ENCODE data around the gene RSPH1. TPM values are rescaled to one million over a fixed set of nuclear protein-coding genes. Genes with fewer than 3 reads are reported as not detected.

The RSPH1 gene
- total and polyA plus RNA-seq, 12 donors: 0.13 to 5.8 (median 0.87) TPM; not detected in 2

DNA sequence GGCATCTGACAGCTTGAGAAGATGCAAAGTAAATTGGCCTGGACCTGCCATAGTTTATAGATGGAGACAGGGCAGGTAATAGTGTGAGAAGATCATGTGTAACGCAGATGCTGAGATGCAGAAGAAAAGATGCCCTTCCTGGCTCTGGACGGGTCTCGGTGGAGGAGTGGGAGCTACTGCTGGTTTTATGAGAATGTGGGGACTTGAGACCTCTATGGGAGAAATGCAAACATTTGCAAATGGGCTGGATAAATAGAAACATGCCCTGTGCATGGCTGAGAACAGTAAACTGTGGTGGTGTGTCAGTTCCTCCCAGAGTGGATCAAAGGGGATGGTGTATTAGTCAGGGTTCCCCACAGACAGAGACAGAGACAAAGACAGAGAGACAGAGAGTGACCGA, 70.4 kb downstream of the RSPH1 start:
- Histone ChIP-seq H3K36me3 (replicated peaks in 1 of 2) (no peaks in the 10 kb centered on the region), H3K9me3 (replicated peaks in 1 of 3) (no peaks in the 10 kb centered on the region), H3K27ac (no peak overlapping the region), H3K4me1 (replicated peaks in 1 of 2) (no peaks in the 10 kb centered on the region), H3K4me3 (no peak overlapping the region), H3K27me3 (peaks cover 11% of the 10 kb centered on the region)
- 70 to 94% (median 74%) methylated on average over 4 of the region's 4 CpGs for WGBS, 4 donors
- intact Hi-C loops (cut with DNase I): no loop called here
- TF ChIP-seq POLR2A (IDR thresholded peaks at IDR 0.05) (no peak), CTCF (IDR thresholded peaks at IDR 0.05) (no peak)
- no peak for DNase-seq

- H3K36me3 ChIP-seq (replicated peaks in 1 of 2): no peaks in the 10 kb centered on the region
- no peak for DNase-seq
- no peak overlapping the region for H3K4me3 ChIP-seq
- H3K9me3 ChIP-seq (replicated peaks in 1 of 3): no peaks in the 10 kb centered on the region
- H3K27ac ChIP-seq: no peak overlapping the region
- peaks cover 12% of the 10 kb centered on the region for H3K27me3 ChIP-seq
- TF ChIP-seq CTCF (IDR thresholded peaks at IDR 0.05) (no peak), POLR2A (IDR thresholded peaks at IDR 0.05) (no peak)
- H3K4me1 ChIP-seq (replicated peaks in 1 of 2): no peaks in the 10 kb centered on the region
- intact Hi-C loops (cut with DNase I): no loop called here
- 60 to 74% (median 65%) methylated on average over 12 of the region's 12 CpGs for WGBS, 4 donors
These were observed 71.0 kb downstream of the RSPH1 start for GRCh38 chr21:42424914-42425541.

- TF ChIP-seq POLR2A (IDR thresholded peaks at IDR 0.05) (no peak), CTCF (IDR thresholded peaks at IDR 0.05) (no peak)
- H3K9me3 ChIP-seq (replicated peaks in 1 of 3): no peaks in the 10 kb centered on the region
These were observed 72.3 kb downstream of the RSPH1 start for GRCh38 chr21:42423685-42424084.

DNA sequence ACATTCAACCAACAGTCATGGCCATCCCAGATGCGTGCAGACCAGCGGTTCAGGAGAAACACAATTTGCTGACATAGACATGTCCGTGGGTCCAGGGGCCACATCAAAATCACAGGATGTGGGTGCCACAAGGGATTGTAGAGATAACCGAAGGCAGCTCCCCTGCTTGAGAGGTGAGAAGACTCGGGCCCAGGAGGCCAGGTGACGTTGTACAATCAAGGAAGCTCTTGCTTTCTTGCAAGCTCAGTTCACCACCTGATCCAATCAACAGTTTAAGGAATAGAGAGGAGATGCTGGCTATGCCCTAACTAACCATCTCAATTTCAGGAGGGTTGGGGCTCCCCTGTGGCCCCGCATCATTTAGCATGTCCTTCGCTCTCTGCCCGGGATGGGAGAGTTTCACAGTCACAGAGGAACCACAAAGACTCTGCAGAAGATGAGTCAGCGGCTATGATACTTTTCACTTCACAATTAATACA, 72.8 kb downstream of the RSPH1 start:
- intact Hi-C loops (cut with DNase I): no loop called here
- no peak overlapping the region for H3K27ac ChIP-seq
- H3K36me3 ChIP-seq (replicated peaks in 1 of 2): no peaks in the 10 kb centered on the region
- WGBS, 4 donors: 68 to 83% (median 73%) methylated on average over 10 of the region's 10 CpGs
- TF ChIP-seq POLR2A (IDR thresholded peaks at IDR 0.05) (no peak), CTCF (IDR thresholded peaks at IDR 0.05) (no peak)
- peaks cover 12% of the 10 kb centered on the region for H3K27me3 ChIP-seq
- H3K9me3 ChIP-seq (replicated peaks in 1 of 3): no peaks in the 10 kb centered on the region
- H3K4me3 ChIP-seq: no peak overlapping the region
- no peaks in the 10 kb centered on the region for H3K4me1 ChIP-seq (replicated peaks in 1 of 2)
- DNase-seq: no peak

More at GRCh38 chr21:42423685-42424084, 72.3 kb downstream of the RSPH1 start:
- H3K27ac ChIP-seq: no peak overlapping the region
- WGBS, 4 donors: 50 to 71% (median 63%) methylated on average over 2 of the region's 2 CpGs
- intact Hi-C loops (cut with DNase I): no loop called here
- no peaks in the 10 kb centered on the region for H3K36me3 ChIP-seq (replicated peaks in 1 of 2)
- DNase-seq: no peak
- H3K27me3 ChIP-seq: peaks cover 12% of the 10 kb centered on the region
- no peaks in the 10 kb centered on the region for H3K4me1 ChIP-seq (replicated peaks in 1 of 2)
- H3K4me3 ChIP-seq: no peak overlapping the region

Other genes starting within 250 kb of the RSPH1 start
- 10 to 100 TPM in 4 of 9 donors, 1 to 10 TPM in 5; 1.3 to 29.3 (median 10.0) TPM for gene TFF3, start 180.8 kb downstream of the RSPH1 start, total RNA-seq
- 10 to 100 TPM in 2 of 3 donors, 1 to 10 TPM in 1; 1.2 to 42.3 (median 20.4) TPM for gene TFF3, start 180.8 kb downstream of the RSPH1 start, polyA plus RNA-seq
- under 1 TPM in 1 of 9 donors, not detected in 8; 0.39 TPM for gene TFF2, start 145.2 kb downstream of the RSPH1 start, total RNA-seq
- under 1 TPM in 1 of 3 donors, not detected in 2; 0.17 TPM for gene TFF2, start 145.2 kb downstream of the RSPH1 start, polyA plus RNA-seq
- gene TFF1, start 129.7 kb downstream of the RSPH1 start, total RNA-seq: under 1 TPM in 2 of 9 donors, not detected in 7; 0.39 to 0.72 TPM
- 1 to 10 TPM in 1 of 3 donors, not detected in 2; 1.5 TPM for gene TFF1, start 129.7 kb downstream of the RSPH1 start, polyA plus RNA-seq
- 1 to 10 TPM in 3 of 9 donors, under 1 TPM in 4, not detected in 2; 0.14 to 2.9 (median 0.78) TPM for gene TMPRSS3, start 100.2 kb downstream of the RSPH1 start, total RNA-seq
- under 1 TPM in 2 of 3 donors, not detected in 1; 0.18 to 0.37 TPM for gene TMPRSS3, start 100.2 kb downstream of the RSPH1 start, polyA plus RNA-seq
- 1 to 10 TPM in 1 of 9 donors, under 1 TPM in 6, not detected in 2; 0.21 to 1.2 (median 0.43) TPM for gene UBASH3A, start 92.3 kb downstream of the RSPH1 start, total RNA-seq
- gene UBASH3A, start 92.3 kb downstream of the RSPH1 start, polyA plus RNA-seq: under 1 TPM; 0.09 to 0.88 (median 0.44) TPM
- gene SLC37A1, start 17.6 kb upstream of the RSPH1 start, total RNA-seq: 10 to 100 TPM in 7 of 9 donors, 1 to 10 TPM in 2; 4.8 to 27.2 (median 17.2) TPM
- gene SLC37A1, start 17.6 kb upstream of the RSPH1 start, polyA plus RNA-seq: 10 to 100 TPM; 11.0 to 16.7 (median 14.3) TPM
- 10 to 100 TPM in 8 of 9 donors, 1 to 10 TPM in 1; 4.6 to 58.1 (median 14.6) TPM for gene PDE9A, start 157.4 kb upstream of the RSPH1 start, total RNA-seq
- 10 to 100 TPM; 19.9 to 23.8 (median 20.0) TPM for gene PDE9A, start 157.4 kb upstream of the RSPH1 start, polyA plus RNA-seq